ENCODE measurements around the gene MGAT4A. TPM values are rescaled to one million over a fixed set of nuclear protein-coding genes. Genes with fewer than 3 reads are reported as not detected.

MGAT4A gene
- total RNA-seq, 1 experiment from 2014 or later = 5.6 TPM

- DNase-seq (ENCODE audit: low read depth) = no peak
Measured at GRCh38 chr2:98658816-98659490, 72.0 kb downstream of the MGAT4A start.

- DNase-seq (ENCODE audit: low read depth) = no peak
Measured at GRCh38 chr2:98656800-98657199, 74.1 kb downstream of the MGAT4A start.

- no peak for DNase-seq (ENCODE audit: low read depth)
Measured at GRCh38 chr2:98654699-98655495, 76.0 kb downstream of the MGAT4A start.

GRCh38 chr2:98650998-98651397 lies 79.9 kb downstream of the MGAT4A start:
- no peak for DNase-seq (ENCODE audit: low read depth)

- no peak for DNase-seq (ENCODE audit: low read depth)
Measured at GRCh38 chr2:98649992-98650375, 80.9 kb downstream of the MGAT4A start.

GRCh38 chr2:98649135-98649991 lies 81.6 kb downstream of the MGAT4A start:
- DNase-seq (ENCODE audit: low read depth) = peak; percentile 80

GRCh38 chr2:98648451-98648850 lies 82.5 kb downstream of the MGAT4A start:
- DNase-seq (ENCODE audit: low read depth) = no peak

- no peak for DNase-seq (ENCODE audit: low read depth)
Measured at GRCh38 chr2:98647636-98648035, 83.3 kb downstream of the MGAT4A start.

GRCh38 chr2:98643496-98644100 lies 87.3 kb downstream of the MGAT4A start:
- DNase-seq (ENCODE audit: low read depth) = no peak

GRCh38 chr2:98637401-98638147 lies 93.4 kb downstream of the MGAT4A start:
- DNase-seq (ENCODE audit: low read depth) = no peak

GRCh38 chr2:98634406-98635092 lies 96.4 kb downstream of the MGAT4A start:
- DNase-seq (ENCODE audit: low read depth) = peak; percentile 44

- DNase-seq (ENCODE audit: low read depth) = no peak
Measured at GRCh38 chr2:98632351-98632750, 98.6 kb downstream of the MGAT4A start.

GRCh38 chr2:98623657-98624056 lies 107.3 kb downstream of the MGAT4A start:
- DNase-seq (ENCODE audit: low read depth) = no peak

- no peak for DNase-seq (ENCODE audit: low read depth)
Measured at GRCh38 chr2:98617149-98617548, 113.8 kb downstream of the MGAT4A start.

- no peak for DNase-seq (ENCODE audit: low read depth)
Measured at GRCh38 chr2:98615481-98615880, 115.5 kb downstream of the MGAT4A start.

GRCh38 chr2:98614024-98614739 lies 116.8 kb downstream of the MGAT4A start:
- DNase-seq (ENCODE audit: low read depth) = no peak

GRCh38 chr2:98608962-98609604 lies 121.8 kb downstream of the MGAT4A start:
- DNase-seq (ENCODE audit: low read depth) = no peak

- peak; percentile 82 for DNase-seq (ENCODE audit: low read depth)
Measured at GRCh38 chr2:98608116-98608961, 122.6 kb downstream of the MGAT4A start, which contains the start of the genes COA5 and UNC50. TSS of gene COA5 (minus strand) at chr2:98608512. CDS start at chr2:98608405, 107 bp downstream. TSS of gene UNC50 (plus strand) at chr2:98608589. CDS start at chr2:98609760, 1,171 bp downstream.

All from HT1080 (cell line).